Measurements from ENCODE around the gene MEIKIN.

DNA sequence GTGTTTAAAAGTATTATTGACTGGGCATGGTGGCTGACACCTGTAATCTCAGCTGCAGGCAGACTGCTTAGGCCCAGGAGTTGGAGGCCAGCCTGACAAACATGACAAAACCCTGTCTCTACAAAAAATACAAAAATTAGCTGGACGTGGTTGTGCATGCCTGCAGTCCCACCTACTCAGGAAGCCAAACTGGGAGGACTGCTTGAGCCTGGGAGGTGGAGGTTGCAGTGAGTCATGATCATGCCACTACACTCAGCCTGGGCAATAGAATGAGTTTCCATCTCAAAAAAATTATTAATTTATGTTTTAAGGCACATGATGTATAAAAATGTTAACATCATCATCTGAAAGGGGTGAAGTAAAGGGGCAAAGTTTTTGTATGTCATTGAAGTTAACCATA is 98.9 kb downstream of the MEIKIN start:
- TF ChIP-seq, protein P1, sequence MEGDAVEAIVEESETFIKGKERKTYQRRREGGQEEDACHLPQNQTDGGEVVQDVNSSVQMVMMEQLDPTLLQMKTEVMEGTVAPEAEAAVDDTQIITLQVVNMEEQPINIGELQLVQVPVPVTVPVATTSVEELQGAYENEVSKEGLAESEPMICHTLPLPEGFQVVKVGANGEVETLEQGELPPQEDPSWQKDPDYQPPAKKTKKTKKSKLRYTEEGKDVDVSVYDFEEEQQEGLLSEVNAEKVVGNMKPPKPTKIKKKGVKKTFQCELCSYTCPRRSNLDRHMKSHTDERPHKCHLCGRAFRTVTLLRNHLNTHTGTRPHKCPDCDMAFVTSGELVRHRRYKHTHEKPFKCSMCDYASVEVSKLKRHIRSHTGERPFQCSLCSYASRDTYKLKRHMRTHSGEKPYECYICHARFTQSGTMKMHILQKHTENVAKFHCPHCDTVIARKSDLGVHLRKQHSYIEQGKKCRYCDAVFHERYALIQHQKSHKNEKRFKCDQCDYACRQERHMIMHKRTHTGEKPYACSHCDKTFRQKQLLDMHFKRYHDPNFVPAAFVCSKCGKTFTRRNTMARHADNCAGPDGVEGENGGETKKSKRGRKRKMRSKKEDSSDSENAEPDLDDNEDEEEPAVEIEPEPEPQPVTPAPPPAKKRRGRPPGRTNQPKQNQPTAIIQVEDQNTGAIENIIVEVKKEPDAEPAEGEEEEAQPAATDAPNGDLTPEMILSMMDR (conservative IDR thresholded peaks at IDR 0.05 in 1 of 2, IDR thresholded peaks at IDR 0.05 in 1 of 2; ENCODE audit: low read depth in 1 of 2, low read length in 2 of 2), result no peak
- TF ChIP-seq EZH2 (IDR thresholded peaks at IDR 0.05; ENCODE audit: low read length, missing control alignments), result no peak

Measured in fibroblast of lung (primary cell).